Measurements from ENCODE around the gene SMIM22.

GRCh38 chr16:4766875-4767628, 28.1 kb upstream of the SMIM22 start, which contains the start of gene ZNF500:
- TF ChIP-seq USF2 (IDR thresholded peaks at IDR 0.05; ENCODE audit: low read length), result no peak
- TF ChIP-seq SP1 (IDR thresholded peaks at IDR 0.05; ENCODE audit: low read depth, low read length), result peak; percentile 95
- TF ChIP-seq RXRA (IDR thresholded peaks at IDR 0.05; ENCODE audit: insufficient read depth, low read depth, low read length), result no peak
- TF ChIP-seq CEBPB (IDR thresholded peaks at IDR 0.05; ENCODE audit: low read depth, low read length), result no peak
- TF ChIP-seq, protein P1, sequence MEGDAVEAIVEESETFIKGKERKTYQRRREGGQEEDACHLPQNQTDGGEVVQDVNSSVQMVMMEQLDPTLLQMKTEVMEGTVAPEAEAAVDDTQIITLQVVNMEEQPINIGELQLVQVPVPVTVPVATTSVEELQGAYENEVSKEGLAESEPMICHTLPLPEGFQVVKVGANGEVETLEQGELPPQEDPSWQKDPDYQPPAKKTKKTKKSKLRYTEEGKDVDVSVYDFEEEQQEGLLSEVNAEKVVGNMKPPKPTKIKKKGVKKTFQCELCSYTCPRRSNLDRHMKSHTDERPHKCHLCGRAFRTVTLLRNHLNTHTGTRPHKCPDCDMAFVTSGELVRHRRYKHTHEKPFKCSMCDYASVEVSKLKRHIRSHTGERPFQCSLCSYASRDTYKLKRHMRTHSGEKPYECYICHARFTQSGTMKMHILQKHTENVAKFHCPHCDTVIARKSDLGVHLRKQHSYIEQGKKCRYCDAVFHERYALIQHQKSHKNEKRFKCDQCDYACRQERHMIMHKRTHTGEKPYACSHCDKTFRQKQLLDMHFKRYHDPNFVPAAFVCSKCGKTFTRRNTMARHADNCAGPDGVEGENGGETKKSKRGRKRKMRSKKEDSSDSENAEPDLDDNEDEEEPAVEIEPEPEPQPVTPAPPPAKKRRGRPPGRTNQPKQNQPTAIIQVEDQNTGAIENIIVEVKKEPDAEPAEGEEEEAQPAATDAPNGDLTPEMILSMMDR (IDR thresholded peaks at IDR 0.05; ENCODE audit: control extremely low read depth in 1 of 3, insufficient read depth in 1 of 3, low read depth in 1 of 3, low read length in 3 of 3), result no peak
- peak in 1 of 2 experiments; percentile 72; a peak in 1 of 3 replicates for TF ChIP-seq POLR2A (IDR thresholded peaks at IDR 0.05; ENCODE audit: control extremely low read depth in 1 of 2, low read depth in 2 of 2, low read length in 2 of 2)
- TF ChIP-seq BRCA1 (IDR thresholded peaks at IDR 0.05; ENCODE audit: low read depth, low read length), result no peak
- no peak for TF ChIP-seq GABPA (IDR thresholded peaks at IDR 0.05; ENCODE audit: borderline replicate concordance, insufficient read depth, low read length)
- no peak for TF ChIP-seq CHD1 (IDR thresholded peaks at IDR 0.05; ENCODE audit: low read depth, low read length)
- TF ChIP-seq, protein P2, sequence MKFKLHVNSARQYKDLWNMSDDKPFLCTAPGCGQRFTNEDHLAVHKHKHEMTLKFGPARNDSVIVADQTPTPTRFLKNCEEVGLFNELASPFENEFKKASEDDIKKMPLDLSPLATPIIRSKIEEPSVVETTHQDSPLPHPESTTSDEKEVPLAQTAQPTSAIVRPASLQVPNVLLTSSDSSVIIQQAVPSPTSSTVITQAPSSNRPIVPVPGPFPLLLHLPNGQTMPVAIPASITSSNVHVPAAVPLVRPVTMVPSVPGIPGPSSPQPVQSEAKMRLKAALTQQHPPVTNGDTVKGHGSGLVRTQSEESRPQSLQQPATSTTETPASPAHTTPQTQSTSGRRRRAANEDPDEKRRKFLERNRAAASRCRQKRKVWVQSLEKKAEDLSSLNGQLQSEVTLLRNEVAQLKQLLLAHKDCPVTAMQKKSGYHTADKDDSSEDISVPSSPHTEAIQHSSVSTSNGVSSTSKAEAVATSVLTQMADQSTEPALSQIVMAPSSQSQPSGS (IDR thresholded peaks at IDR 0.05; ENCODE audit: low read length), result no peak
- TF ChIP-seq CREB1 (IDR thresholded peaks at IDR 0.05), result peak; percentile 84

Measured in H1 (cell line).